T-helper 17 cell (primary cell): ENCODE results near the gene USP17L26. TPM values are rescaled to one million over a fixed set of nuclear protein-coding genes. Genes with fewer than 3 reads are reported as not detected.
A peak's percentile ranks its signal among the peaks of the same experiment; 100 is the strongest.
"Not testable (repeated sequence)": the region's sequence is repeated elsewhere in the genome, so short reads cannot be mapped to it uniquely, and the experiment has no call there.

Experiments
- ATAC-seq: fragments of 150-1000 bp; cut with Tn5 transposase; 2 replicates; pipeline ENCODE4 v1.10.0; 2021; ENCODE audit warnings: mild to moderate bottlenecking, moderate library complexity
- DNase-seq, 3 donors: peaks; one replicate each; pipeline versions ENCODE4 v3.0.0 to v3.0.0-alpha.2; 2020 to 2021
- H3K9me3 ChIP-seq: one replicate; pipeline ENCODE4 v1.7.0; 2013; ENCODE audit warnings: low read length, mild to moderate bottlenecking; ENCODE audit not compliant: control insufficient read depth, poor library complexity, severe bottlenecking
- H3K27ac Mint-ChIP-seq: one replicate; pipeline ENCODE4 v1.8.0; 2022; ENCODE audit warnings: mild to moderate bottlenecking, moderate library complexity, mixed read lengths
- H3K27me3 Mint-ChIP-seq: one replicate; pipeline ENCODE4 v1.8.0; 2022; ENCODE audit warnings: mixed read lengths
- H3K36me3 Mint-ChIP-seq: one replicate; pipeline ENCODE4 v1.8.0; 2022; ENCODE audit warnings: low read depth, mixed read lengths
- H3K4me1 Mint-ChIP-seq: one replicate; pipeline ENCODE4 v1.8.0; 2022; ENCODE audit warnings: mild to moderate bottlenecking, mixed read lengths
- H3K4me3 Mint-ChIP-seq: one replicate; pipeline ENCODE4 v1.8.0; 2022; ENCODE audit warnings: mild to moderate bottlenecking, moderate library complexity, mixed read lengths
- total RNA-seq, 4 donors: library from RNA in 2 of 4; stranded (reverse) in 2 of 4; gene quantifications; one replicate each; pipeline ENCODE4 v1.2.3 and lab custom pipeline; 2022 to 2026

USP17L26 gene
- not detected for total RNA-seq
- total RNA-seq (lab: John Stamatoyannopoulos, UW) = 0 reads per million in 2 donors

GRCh38 chr4:9334358-9334757 is at the start of gene USP17L26:
Gene USP17L26, plus strand, starts transcription at chr4:9334658. Its CDS starts 0 bp downstream, at chr4:9334658.
- H3K9me3 ChIP-seq, H3K4me3 Mint-ChIP-seq, ATAC-seq, H3K4me1 Mint-ChIP-seq, DNase-seq, H3K27me3 Mint-ChIP-seq, H3K36me3 Mint-ChIP-seq, H3K27ac Mint-ChIP-seq: not testable (repeated sequence)

GRCh38 chr4:9324191-9324590 is 10.3 kb upstream of the USP17L26 start:
- not testable (repeated sequence) for H3K27ac Mint-ChIP-seq, H3K27me3 Mint-ChIP-seq, H3K36me3 Mint-ChIP-seq, DNase-seq, ATAC-seq, H3K4me3 Mint-ChIP-seq, H3K9me3 ChIP-seq, H3K4me1 Mint-ChIP-seq

- DNase-seq, H3K4me1 Mint-ChIP-seq, H3K27me3 Mint-ChIP-seq, H3K4me3 Mint-ChIP-seq, H3K36me3 Mint-ChIP-seq, H3K9me3 ChIP-seq, ATAC-seq, H3K27ac Mint-ChIP-seq: not testable (repeated sequence)
Measured at GRCh38 chr4:9324865-9325264, 9.6 kb upstream of the USP17L26 start, which contains the start of gene USP17L24. Gene USP17L24, plus strand, starts transcription at chr4:9325165. Its CDS starts 0 bp downstream, at chr4:9325165.

- H3K9me3 ChIP-seq, H3K36me3 Mint-ChIP-seq, H3K27ac Mint-ChIP-seq, DNase-seq, ATAC-seq, H3K27me3 Mint-ChIP-seq, H3K4me1 Mint-ChIP-seq, H3K4me3 Mint-ChIP-seq: not testable (repeated sequence)
Measured at GRCh38 chr4:9329611-9330010, 4.8 kb upstream of the USP17L26 start, which contains the start of gene USP17L25. Gene USP17L25, plus strand, starts transcription at chr4:9329911. Its CDS starts 0 bp downstream, at chr4:9329911.

- not testable (repeated sequence) for H3K4me1 Mint-ChIP-seq, H3K36me3 Mint-ChIP-seq, DNase-seq, H3K27me3 Mint-ChIP-seq, H3K4me3 Mint-ChIP-seq, H3K9me3 ChIP-seq, H3K27ac Mint-ChIP-seq, ATAC-seq
Measured at GRCh38 chr4:9339103-9339502, 4.6 kb downstream of the USP17L26 start, which contains the start of gene USP17L5. Gene USP17L5, plus strand, starts transcription at chr4:9339403. Its CDS starts 0 bp downstream, at chr4:9339403.

- H3K4me3 Mint-ChIP-seq, H3K27me3 Mint-ChIP-seq, H3K27ac Mint-ChIP-seq, H3K36me3 Mint-ChIP-seq, H3K9me3 ChIP-seq, DNase-seq, H3K4me1 Mint-ChIP-seq, ATAC-seq: not testable (repeated sequence)
Measured at GRCh38 chr4:9343848-9344247, 9.4 kb downstream of the USP17L26 start, which contains the start of gene USP17L27. Gene USP17L27, plus strand, starts transcription at chr4:9344148. Its CDS starts 0 bp downstream, at chr4:9344148.

GRCh38 chr4:9348593-9348992 is 14.1 kb downstream of the USP17L26 start, which contains the start of gene USP17L28:
Gene USP17L28, plus strand, starts transcription at chr4:9348893. Its CDS starts 0 bp downstream, at chr4:9348893.
- DNase-seq, H3K27me3 Mint-ChIP-seq, H3K27ac Mint-ChIP-seq, H3K9me3 ChIP-seq, H3K4me3 Mint-ChIP-seq, ATAC-seq, H3K36me3 Mint-ChIP-seq, H3K4me1 Mint-ChIP-seq: not testable (repeated sequence)

- H3K36me3 Mint-ChIP-seq, H3K4me3 Mint-ChIP-seq, H3K9me3 ChIP-seq, DNase-seq, H3K4me1 Mint-ChIP-seq, ATAC-seq, H3K27me3 Mint-ChIP-seq, H3K27ac Mint-ChIP-seq: not testable (repeated sequence)
Measured at GRCh38 chr4:9350866-9351265, 16.4 kb downstream of the USP17L26 start.

- not testable (repeated sequence) for H3K9me3 ChIP-seq, H3K4me3 Mint-ChIP-seq, H3K4me1 Mint-ChIP-seq, DNase-seq, H3K36me3 Mint-ChIP-seq, ATAC-seq, H3K27me3 Mint-ChIP-seq, H3K27ac Mint-ChIP-seq
Measured at GRCh38 chr4:9353338-9353737, 18.9 kb downstream of the USP17L26 start, which contains the start of gene USP17L29. Gene USP17L29, plus strand, starts transcription at chr4:9353638. Its CDS starts 0 bp downstream, at chr4:9353638.

GRCh38 chr4:9362829-9363228 is 28.4 kb downstream of the USP17L26 start, which contains the start of gene USP17L30:
Gene USP17L30, plus strand, starts transcription at chr4:9363129. Its CDS starts 0 bp downstream, at chr4:9363129.
- H3K36me3 Mint-ChIP-seq, ATAC-seq, H3K4me3 Mint-ChIP-seq: not testable (repeated sequence)

GRCh38 chr4:9379881-9380280 is 45.4 kb downstream of the USP17L26 start:
- not testable (repeated sequence) for DNase-seq, ATAC-seq, H3K4me3 Mint-ChIP-seq, H3K27me3 Mint-ChIP-seq, H3K36me3 Mint-ChIP-seq, H3K9me3 ChIP-seq, H3K4me1 Mint-ChIP-seq, H3K27ac Mint-ChIP-seq

More at GRCh38 chr4:9362829-9363228, 28.4 kb downstream of the USP17L26 start, which contains the start of gene USP17L30:
- H3K9me3 ChIP-seq, H3K4me1 Mint-ChIP-seq, H3K27ac Mint-ChIP-seq, H3K27me3 Mint-ChIP-seq, DNase-seq: not testable (repeated sequence)

- H3K4me1 Mint-ChIP-seq, ATAC-seq, H3K27ac Mint-ChIP-seq, H3K36me3 Mint-ChIP-seq, H3K9me3 ChIP-seq: not testable (repeated sequence)
- Mint-ChIP-seq H3K4me3 (peak overlapping the region; percentile 65), H3K27me3 (peaks cover 13% of the 10 kb centered on the region)
- peak; percentile 15 to 37 (median 37) for DNase-seq
Measured at GRCh38 chr4:9381012-9381534, 46.6 kb downstream of the USP17L26 start.

- H3K27me3 Mint-ChIP-seq = peaks cover 13% of the 10 kb centered on the region
- ATAC-seq (no peak), DNase-seq (no peak)
- H3K4me3 Mint-ChIP-seq = no peak overlapping the region
- H3K27ac Mint-ChIP-seq = no peak overlapping the region
- no peaks in the 10 kb centered on the region for H3K36me3 Mint-ChIP-seq
- peaks cover 2% of the 10 kb centered on the region for H3K4me1 Mint-ChIP-seq
- no peaks in the 10 kb centered on the region for H3K9me3 ChIP-seq
Measured at GRCh38 chr4:9384126-9384525, 49.7 kb downstream of the USP17L26 start.
